ENCODE data around the gene PROCR. TPM values are rescaled to one million over a fixed set of nuclear protein-coding genes. Genes with fewer than 3 reads are reported as not detected.
"Not testable (repeated sequence)": the region's sequence is repeated elsewhere in the genome, so short reads cannot be mapped to it uniquely, and the experiment has no call there.

The PROCR gene
- total RNA-seq, 1 experiment from 2014 or later, result 52.0 TPM

DNA sequence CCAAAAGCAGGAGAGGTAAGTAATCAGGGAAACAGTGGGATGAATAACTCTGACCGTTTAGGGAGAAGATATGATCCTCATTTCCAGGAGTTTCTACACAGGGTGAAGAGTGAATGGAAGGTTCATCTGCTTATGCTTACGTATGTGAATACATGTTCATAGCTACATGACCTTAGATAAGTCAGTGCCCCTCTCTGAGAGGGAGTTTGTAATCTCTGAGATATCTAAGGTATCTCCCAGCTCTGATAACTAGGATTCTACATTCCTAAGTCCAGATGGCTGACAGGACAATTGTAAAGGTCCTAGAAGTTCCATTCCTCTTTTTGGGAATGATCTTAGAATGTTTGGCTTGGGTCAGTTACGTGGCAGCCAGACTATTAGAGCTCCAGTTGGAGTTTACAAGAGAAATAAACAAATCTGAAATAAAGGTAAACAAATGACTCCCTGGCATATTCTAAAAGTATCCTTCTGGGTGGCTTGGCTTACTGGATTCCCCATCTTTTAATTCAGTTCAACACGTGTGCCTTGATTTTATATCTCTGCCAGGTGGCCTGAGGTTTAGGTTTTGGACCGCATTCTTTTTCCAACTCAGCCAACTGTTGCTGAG, 15.8 kb downstream of the PROCR start:
- Histone ChIP-seq H3K9me3 (ENCODE audit: control insufficient read depth in 1 of 2, insufficient read depth in 1 of 2, low read depth in 1 of 2, low read length in 2 of 2) (no peaks in the 10 kb centered on the region), H2AFZ (ENCODE audit: low read depth, low read length, poor library complexity, severe bottlenecking) (no peak overlapping the region), H3K4me3 (replicated peaks in 1 of 2; ENCODE audit: low read depth in 1 of 2, low read length in 2 of 2) (no peak overlapping the region), H4K20me1 (ENCODE audit: insufficient read depth) (no peaks in the 10 kb centered on the region), H3K9me2 (ENCODE audit: insufficient read depth) (no peaks in the 10 kb centered on the region), H3K9ac (ENCODE audit: low read length) (no peak overlapping the region), H3K27me3 (ENCODE audit: insufficient read depth, low read length) (no peaks in the 10 kb centered on the region), H3K79me2 (ENCODE audit: insufficient read depth, low read length) (no peaks in the 10 kb centered on the region), H3K4me2 (ENCODE audit: low read length) (no peak overlapping the region), H3K27ac (ENCODE audit: low read depth, low read length) (no peak overlapping the region), H3K36me3 (ENCODE audit: control insufficient read depth in 1 of 2, insufficient read depth in 2 of 2, low read length in 2 of 2) (no peaks in the 10 kb centered on the region), H3K4me1 (ENCODE audit: control insufficient read depth in 1 of 2, insufficient read depth in 2 of 2, low read length in 2 of 2) (no peaks in the 10 kb centered on the region)
- RAD21 ChIA-PET (ENCODE audit: low non-redundant PET in 1 of 2, low total read pairs in 2 of 2, uncharacterized antibody in 2 of 2, unreplicated experiment in 2 of 2), result no interaction called here
- no peak for TF ChIP-seq EZH2 (IDR thresholded peaks at IDR 0.05)
- TF ChIP-seq ATF3 (IDR thresholded peaks at IDR 0.05), result no peak
- no peak for TF ChIP-seq JUND (IDR thresholded peaks at IDR 0.05)
- no peak for TF ChIP-seq ZNF274 (IDR thresholded peaks at IDR 0.05; ENCODE audit: low read depth, low read length)
- no peak for TF ChIP-seq YY1 (IDR thresholded peaks at IDR 0.05; ENCODE audit: extremely low read depth, insufficient replicate concordance, low read depth, low read length)
- TF ChIP-seq POLR2A (IDR thresholded peaks at IDR 0.05; ENCODE audit: borderline replicate concordance, extremely low read depth, insufficient read depth, insufficient read length), result no peak
- no peak for TF ChIP-seq MAX (IDR thresholded peaks at IDR 0.05)
- TF ChIP-seq, protein P1, sequence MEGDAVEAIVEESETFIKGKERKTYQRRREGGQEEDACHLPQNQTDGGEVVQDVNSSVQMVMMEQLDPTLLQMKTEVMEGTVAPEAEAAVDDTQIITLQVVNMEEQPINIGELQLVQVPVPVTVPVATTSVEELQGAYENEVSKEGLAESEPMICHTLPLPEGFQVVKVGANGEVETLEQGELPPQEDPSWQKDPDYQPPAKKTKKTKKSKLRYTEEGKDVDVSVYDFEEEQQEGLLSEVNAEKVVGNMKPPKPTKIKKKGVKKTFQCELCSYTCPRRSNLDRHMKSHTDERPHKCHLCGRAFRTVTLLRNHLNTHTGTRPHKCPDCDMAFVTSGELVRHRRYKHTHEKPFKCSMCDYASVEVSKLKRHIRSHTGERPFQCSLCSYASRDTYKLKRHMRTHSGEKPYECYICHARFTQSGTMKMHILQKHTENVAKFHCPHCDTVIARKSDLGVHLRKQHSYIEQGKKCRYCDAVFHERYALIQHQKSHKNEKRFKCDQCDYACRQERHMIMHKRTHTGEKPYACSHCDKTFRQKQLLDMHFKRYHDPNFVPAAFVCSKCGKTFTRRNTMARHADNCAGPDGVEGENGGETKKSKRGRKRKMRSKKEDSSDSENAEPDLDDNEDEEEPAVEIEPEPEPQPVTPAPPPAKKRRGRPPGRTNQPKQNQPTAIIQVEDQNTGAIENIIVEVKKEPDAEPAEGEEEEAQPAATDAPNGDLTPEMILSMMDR (IDR thresholded peaks at IDR 0.05 in 2 of 3, conservative IDR thresholded peaks at IDR 0.05 in 1 of 3; ENCODE audit: borderline replicate concordance in 1 of 3, insufficient read depth in 1 of 3, low read depth in 2 of 3, low read length in 2 of 3), result no peak
- TF ChIP-seq SIN3A (IDR thresholded peaks at IDR 0.05; ENCODE audit: low read depth), result no peak
- TF ChIP-seq FOSL1 (IDR thresholded peaks at IDR 0.05; ENCODE audit: low read depth), result no peak
- TF ChIP-seq CBX3 (IDR thresholded peaks at IDR 0.05; ENCODE audit: low read depth), result no peak
- no peak for TF ChIP-seq ZFX (IDR thresholded peaks at IDR 0.05)
- TF ChIP-seq SRF (IDR thresholded peaks at IDR 0.05; ENCODE audit: low read depth), result no peak
- TF ChIP-seq EGR1 (IDR thresholded peaks at IDR 0.05; ENCODE audit: low read depth), result no peak
- TF ChIP-seq RAD21 (IDR thresholded peaks at IDR 0.05; ENCODE audit: low read depth), result no peak
- no peak for TF ChIP-seq SP1 (IDR thresholded peaks at IDR 0.05; ENCODE audit: low read depth)
- no TSS peak for BruUV-seq (replicated peaks)
- DNase-seq (ENCODE audit: low read depth, low spot score) (no peak), ATAC-seq (no peak)
- intact Hi-C loops (cut with micrococcal nuclease), result no loop called here
- POLR2A ChIA-PET, result no interaction called here
- CTCF ChIA-PET, result no interaction called here

- H3K9me3 ChIP-seq (ENCODE audit: control insufficient read depth in 1 of 2, insufficient read depth in 1 of 2, low read depth in 1 of 2, low read length in 2 of 2); ATAC-seq; H4K20me1 ChIP-seq (ENCODE audit: insufficient read depth); POLR2A ChIA-PET; CTCF ChIA-PET; intact Hi-C loops (cut with micrococcal nuclease); H3K4me3 ChIP-seq (replicated peaks in 1 of 2; ENCODE audit: low read depth in 1 of 2, low read length in 2 of 2); H3K4me1 ChIP-seq (ENCODE audit: control insufficient read depth in 1 of 2, insufficient read depth in 2 of 2, low read length in 2 of 2); H2AFZ ChIP-seq (ENCODE audit: low read depth, low read length, poor library complexity, severe bottlenecking); H3K27me3 ChIP-seq (ENCODE audit: insufficient read depth, low read length); H3K36me3 ChIP-seq (ENCODE audit: control insufficient read depth in 1 of 2, insufficient read depth in 2 of 2, low read length in 2 of 2); H3K9ac ChIP-seq (ENCODE audit: low read length); H3K9me2 ChIP-seq (ENCODE audit: insufficient read depth); BruUV-seq (replicated peaks); H3K79me2 ChIP-seq (ENCODE audit: insufficient read depth, low read length); H3K4me2 ChIP-seq (ENCODE audit: low read length); RAD21 ChIA-PET (ENCODE audit: low non-redundant PET in 1 of 2, low total read pairs in 2 of 2, uncharacterized antibody in 2 of 2, unreplicated experiment in 2 of 2); DNase-seq (ENCODE audit: low read depth, low spot score); H3K27ac ChIP-seq (ENCODE audit: low read depth, low read length): not testable (repeated sequence)
Observed at GRCh38 chr20:35189223-35189622, 17.4 kb downstream of the PROCR start.
